ENCODE data around the gene WFIKKN1.
A peak's percentile ranks its signal among the peaks of the same experiment; 100 is the strongest.

Gene WFIKKN1

DNA sequence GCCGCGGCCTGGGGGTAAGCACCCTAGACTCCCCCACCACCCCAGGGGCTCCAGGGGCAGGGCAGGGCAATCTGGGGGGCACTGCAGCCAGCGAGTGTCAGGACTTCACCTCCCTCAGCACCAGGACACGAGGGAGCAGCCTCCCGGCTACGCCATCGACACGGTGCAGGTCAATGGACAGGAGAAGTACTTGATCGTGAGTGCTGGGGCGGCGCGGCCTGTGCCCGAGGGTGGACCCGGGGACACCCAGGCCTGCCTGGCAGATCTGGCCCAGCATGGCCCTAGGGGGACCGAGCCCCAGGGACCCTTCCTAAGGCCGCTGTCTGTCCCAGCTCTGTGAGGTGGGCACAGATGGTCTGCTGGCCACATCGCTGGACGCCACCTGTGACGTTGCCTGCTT is 41.6 kb downstream of the WFIKKN1 start:
- DNase-seq (ENCODE audit: low read depth in 2 of 2, low spot score in 1 of 2): no peak

- no peak for DNase-seq (ENCODE audit: low read depth in 2 of 2, low spot score in 1 of 2)
These were observed 42.1 kb downstream of the WFIKKN1 start for GRCh38 chr16:672851-673250.

DNA sequence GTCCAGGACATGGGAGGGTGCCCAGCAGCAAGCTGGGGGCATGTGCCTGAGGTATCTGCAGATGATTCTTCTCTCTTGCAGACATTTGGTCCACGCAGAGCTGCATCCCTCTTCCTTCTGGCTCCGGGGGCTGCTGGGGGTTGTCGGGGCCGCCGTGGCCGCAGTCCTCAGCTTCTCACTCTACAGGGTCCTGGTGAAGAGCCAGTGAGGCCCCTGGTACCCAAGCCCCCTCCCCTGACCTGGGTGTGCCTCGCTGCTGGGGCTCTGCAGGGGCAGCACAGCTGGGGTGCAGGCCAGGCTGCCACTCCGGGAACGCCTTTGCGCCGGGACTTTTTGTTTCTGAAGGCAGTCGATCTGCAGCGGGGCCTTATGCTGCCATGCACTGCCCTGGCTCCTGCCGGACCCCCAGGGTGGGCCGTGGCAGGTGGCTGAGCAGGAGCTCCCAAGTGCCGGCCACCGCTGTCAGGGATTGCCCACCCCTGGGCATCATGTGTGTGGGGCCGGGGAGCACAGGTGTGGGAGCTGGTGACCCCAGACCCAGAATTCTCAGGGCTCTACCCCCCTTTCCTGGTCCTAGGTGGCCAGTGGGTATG is 42.7 kb downstream of the WFIKKN1 start:
- DNase-seq (ENCODE audit: low read depth in 2 of 2, low spot score in 1 of 2): no peak

DNA sequence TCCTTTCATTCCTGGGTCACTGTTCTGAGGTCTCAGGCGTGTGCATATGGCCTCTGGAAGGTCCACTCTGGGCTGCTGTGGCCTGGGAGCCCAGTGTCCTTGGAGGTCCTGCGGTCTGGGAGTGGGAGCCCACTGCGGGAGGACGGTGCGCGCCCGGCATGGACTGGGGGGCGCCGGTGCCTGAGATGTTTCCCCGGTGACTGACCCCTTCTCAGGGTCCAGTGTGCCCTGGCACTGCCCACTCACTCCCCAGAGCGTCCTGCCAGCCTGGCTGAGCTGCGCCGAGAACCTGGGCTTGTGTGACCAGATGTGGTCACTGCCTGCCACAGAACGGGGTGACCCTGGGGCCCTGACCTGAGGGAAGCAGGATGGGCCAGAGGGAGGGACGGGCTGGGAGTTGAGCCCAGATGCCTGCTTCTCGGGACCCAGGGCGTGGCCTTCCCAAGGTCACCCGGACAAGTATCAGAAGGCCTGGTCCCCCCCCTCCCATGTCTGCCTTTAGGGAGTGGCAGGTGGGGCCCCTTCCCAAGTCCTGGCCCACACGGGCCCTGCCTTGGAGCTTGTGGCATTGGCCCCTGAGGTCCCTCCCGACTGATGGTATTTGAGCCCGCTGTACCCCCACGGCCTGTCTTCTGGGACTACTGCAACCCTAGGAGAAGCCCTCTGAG is 43.6 kb downstream of the WFIKKN1 start:
- no peak for DNase-seq (ENCODE audit: low read depth in 2 of 2, low spot score in 1 of 2)

DNA sequence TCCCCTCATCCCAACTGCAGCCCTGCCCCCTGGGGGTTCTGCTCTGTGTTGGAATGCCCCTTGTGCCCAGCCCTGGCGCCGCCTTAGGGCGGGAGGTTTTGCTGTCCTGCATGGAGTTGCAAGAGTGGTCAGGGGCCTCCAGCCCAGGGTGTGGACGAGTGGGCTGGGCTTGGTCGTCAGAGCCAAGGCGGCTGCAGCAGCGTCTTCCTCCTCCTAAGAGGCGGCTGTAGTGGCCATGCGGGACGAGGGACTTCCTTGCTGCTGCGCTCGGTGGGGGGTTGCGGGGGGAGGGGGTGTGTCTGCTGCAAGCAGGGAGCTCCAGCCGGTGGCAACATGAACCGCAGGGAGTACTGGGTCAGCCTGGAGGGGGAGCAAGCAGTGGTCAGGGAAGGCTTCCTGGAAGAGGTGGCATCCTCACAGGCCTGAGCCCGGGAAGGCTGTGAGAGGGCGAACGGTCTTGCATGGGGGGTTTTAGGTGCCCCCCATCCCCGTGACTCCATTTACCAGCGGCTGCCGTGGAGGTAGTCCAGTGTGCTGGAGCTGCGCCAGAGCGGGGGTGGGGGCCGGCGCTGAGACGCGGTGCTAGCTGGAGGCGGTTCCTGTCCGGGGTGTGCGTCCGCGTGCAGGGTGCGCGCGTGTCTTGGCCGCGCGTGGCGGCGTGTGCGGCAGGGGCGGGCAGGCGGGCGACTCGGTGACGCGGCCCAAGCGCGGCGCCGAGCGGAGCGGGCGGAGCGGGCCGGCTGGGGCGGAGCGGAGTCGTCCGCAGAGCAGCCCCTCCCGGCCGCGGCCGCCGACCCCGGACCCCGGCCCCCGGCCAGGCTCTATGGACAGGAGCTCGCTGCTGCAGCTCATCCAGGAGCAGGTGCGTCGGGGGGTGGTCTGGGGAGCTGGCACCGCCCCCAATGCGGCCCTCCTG is 44.4 kb downstream of the WFIKKN1 start, which contains the start of gene RHBDL1:
RHBDL1 (plus strand) TSS at position 704 of the 916 bp plus-strand sequence; CDS start at position 824, 120 bp downstream.
- DNase-seq (ENCODE audit: low read depth in 2 of 2, low spot score in 1 of 2): no peak

DNA sequence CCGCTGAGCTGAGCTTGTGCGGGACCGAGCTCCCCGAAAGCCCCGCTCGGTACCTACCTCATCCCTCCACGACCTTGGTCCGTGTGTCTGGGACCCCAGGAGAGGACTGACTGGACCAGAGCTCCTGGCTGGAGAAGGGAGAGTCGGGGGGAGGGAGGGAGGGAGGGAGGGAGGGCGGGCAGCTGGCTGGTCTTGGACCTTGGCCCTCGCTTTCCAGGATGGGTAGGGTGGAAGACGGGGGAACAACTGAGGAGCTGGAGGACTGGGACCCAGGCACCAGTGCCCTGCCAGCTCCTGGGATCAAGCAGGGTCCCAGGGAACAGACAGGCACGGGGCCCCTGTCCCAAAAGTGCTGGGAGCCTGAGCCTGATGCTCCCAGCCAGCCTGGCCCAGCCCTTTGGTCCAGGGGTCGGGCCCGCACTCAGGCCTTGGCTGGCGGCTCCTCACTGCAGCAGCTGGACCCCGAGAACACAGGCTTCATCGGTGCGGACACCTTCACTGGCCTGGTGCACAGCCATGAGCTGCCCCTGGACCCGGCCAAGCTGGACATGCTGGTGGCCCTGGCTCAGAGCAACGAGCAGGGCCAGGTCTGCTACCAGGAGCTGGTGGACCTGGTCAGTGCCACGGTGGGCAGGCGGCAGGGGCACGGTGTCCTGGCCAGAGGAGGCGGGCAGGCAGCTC is 45.2 kb downstream of the WFIKKN1 start:
- DNase-seq (ENCODE audit: low read depth in 2 of 2, low spot score in 1 of 2): no peak

DNA sequence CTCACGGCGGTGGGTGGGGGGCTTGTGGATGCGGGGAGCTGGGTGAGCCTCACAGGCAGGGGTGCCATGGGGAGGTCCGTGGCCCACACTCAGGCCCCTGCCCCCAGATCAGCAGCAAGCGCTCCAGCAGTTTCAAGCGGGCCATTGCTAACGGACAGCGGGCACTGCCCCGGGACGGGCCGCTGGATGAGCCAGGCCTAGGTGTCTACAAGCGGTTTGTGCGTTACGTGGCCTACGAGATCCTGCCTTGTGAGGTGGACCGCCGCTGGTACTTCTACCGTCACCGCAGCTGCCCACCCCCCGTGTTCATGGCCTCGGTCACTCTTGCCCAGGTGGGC is 45.7 kb downstream of the WFIKKN1 start:
- no peak for DNase-seq (ENCODE audit: low read depth in 2 of 2, low spot score in 1 of 2)

GRCh38 chr16:676913-677312 is 46.1 kb downstream of the WFIKKN1 start:
- no peak for DNase-seq (ENCODE audit: low read depth in 2 of 2, low spot score in 1 of 2)

- no peak for DNase-seq (ENCODE audit: low read depth in 2 of 2, low spot score in 1 of 2)
These were observed 46.8 kb downstream of the WFIKKN1 start for GRCh38 chr16:677316-678190.

DNA sequence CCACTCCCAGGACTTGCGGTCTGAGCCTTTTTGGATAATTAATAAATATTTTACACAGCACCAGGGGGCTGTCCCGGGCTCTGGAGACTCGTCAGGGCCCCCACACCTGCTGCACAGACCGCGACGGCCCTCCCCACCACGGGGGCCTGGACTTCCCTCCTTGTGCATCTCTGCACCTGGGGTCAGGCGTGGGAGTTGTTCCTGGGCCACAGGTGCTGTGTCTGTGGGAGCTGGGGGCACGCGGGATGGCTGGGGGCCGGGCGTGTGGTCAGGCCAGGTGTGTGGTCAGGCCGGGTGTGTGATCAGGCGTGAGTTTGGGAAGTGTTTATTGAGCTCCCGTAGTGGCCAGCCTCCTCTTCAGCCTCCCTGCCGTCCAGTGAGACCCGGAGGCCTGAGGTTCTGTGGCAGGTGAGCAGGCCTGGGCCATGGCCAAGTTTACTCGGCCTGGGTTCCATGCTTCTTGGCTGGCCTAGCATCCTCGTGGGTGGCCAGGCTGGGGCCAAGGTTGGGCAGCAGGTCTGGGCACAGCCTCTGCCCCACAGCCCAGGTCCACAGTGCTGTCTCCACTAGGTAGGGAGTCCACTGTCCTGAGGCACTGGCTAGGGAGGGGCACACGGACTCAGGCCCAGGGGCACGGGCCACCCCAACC is 47.5 kb downstream of the WFIKKN1 start:
- no peak for DNase-seq (ENCODE audit: low read depth in 2 of 2, low spot score in 1 of 2)

GRCh38 chr16:678858-679813 is 48.4 kb downstream of the WFIKKN1 start:
- peak in 1 of 2 donors; percentile 24 for DNase-seq (ENCODE audit: low read depth in 2 of 2, low spot score in 1 of 2)

DNA sequence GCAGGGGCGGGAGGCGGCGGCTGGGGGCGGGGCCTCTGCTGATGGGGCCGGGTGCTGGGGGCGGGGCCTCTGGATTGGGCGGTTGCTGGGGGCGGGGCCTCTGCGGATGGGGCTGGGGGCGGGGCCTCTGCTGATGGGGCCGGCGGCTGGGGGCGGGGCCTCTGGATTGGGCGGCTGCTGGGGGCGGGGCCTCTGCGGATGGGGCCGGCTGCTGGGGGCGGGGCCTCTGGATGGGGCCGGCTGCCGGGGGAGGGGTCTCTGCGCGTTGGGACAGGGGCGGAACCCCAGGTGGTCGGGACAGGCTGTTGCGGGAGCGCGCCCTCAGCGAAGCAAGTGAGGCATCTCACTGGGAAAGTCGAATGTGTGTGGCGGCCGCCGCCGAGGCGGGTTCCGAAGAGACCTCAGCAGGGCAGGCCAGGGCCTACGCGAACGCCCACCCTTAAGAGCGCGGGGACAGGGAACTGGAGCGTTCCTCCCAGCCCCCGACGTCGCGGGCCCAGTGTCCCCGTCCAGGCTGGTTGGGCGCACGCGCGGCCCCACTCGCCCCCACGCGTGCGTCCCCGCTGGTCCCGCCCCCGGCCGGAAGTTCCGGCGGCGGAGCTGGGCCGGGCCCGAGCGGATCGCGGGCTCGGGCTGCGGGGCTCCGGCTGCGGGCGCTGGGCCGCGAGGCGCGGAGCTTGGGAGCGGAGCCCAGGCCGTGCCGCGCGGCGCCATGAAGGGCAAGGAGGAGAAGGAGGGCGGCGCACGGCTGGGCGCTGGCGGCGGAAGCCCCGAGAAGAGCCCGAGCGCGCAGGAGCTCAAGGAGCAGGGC is 49.2 kb downstream of the WFIKKN1 start, which contains the start of gene STUB1:
STUB1 (plus strand) TSS at position 597 of the 811 bp plus-strand sequence; CDS start at position 713, 116 bp downstream.
- peak; percentile 66 to 77 for DNase-seq (ENCODE audit: low read depth in 2 of 2, low spot score in 1 of 2)

DNA sequence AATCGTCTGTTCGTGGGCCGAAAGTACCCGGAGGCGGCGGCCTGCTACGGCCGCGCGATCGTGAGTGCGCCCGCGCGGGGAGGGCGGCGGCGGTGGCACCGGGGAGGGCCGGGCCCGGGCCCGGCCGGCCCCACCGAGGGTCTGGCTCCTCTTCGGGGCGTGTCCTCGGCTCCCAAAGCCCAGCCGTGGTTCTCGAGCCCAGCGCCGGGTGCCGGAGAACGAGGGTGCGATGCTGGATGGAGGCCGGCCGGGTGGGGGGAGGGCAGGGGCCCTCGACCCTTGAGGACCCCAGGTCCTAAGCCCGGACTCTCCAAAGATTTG is 49.8 kb downstream of the WFIKKN1 start:
- no peak for DNase-seq (ENCODE audit: low read depth in 2 of 2, low spot score in 1 of 2)

GRCh38 chr16:680967-681745 is 50.4 kb downstream of the WFIKKN1 start:
- no peak for DNase-seq (ENCODE audit: low read depth in 2 of 2, low spot score in 1 of 2)

- DNase-seq (ENCODE audit: low read depth in 2 of 2, low spot score in 1 of 2): no peak
These were observed 51.1 kb downstream of the WFIKKN1 start for GRCh38 chr16:681746-682427.

DNA sequence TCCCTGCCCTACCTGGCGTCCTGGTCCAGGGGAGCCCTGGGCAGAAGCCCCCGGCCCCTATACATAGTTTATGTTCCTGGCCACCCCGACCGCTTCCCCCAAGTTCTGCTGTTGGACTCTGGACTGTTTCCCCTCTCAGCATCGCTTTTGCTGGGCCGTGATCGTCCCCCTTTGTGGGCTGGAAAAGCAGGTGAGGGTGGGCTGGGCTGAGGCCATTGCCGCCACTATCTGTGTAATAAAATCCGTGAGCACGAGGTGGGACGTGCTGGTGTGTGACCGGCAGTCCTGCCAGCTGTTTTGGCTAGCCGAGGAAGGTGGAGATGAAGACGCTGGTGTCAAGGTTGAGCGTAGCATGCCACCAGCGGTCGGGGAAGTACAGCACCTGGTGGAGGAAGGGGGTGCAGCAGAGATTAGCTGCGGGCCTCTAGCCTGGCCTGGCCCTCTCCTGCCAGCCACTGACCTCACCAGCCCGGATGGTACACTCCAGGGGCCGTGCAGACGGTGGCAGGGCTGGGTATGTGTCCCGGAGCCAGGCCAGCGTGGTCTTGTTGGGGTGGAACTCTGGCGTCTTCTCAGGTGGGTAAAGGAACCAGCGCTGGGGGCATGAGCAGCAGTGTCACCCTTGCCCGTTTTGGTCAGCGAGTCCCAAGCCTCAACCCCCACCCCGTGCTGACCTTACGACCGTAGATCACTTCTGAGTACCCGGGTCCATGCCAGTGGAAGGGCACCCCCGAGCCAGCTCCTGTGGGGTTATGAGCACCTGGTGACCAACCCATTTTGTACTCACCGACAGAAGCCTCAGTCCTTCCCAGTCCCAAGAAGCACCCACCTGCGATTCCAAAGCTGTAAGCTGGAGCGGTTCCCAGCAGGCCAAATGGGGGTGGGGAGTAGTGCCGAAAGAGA is 52.0 kb downstream of the WFIKKN1 start:
- DNase-seq (ENCODE audit: low read depth in 2 of 2, low spot score in 1 of 2): no peak
